Mucosa of descending colon (tissue), 3 donors: ENCODE measurements around the gene GPR55. TPM values are rescaled to one million over a fixed set of nuclear protein-coding genes. Genes with fewer than 3 reads are reported as not detected.

Experiments
- ATAC-seq: fragments of 200-7000 bp; cut with Tn5 transposase; one replicate; pipeline ENCODE4 v1.9.1; 2020; ENCODE audit warnings: mild to moderate bottlenecking, moderate library complexity
- DNase-seq, 3 donors: peaks; one replicate each; pipeline ENCODE4 v3.0.0-alpha.2; 2020
- H3K36me3 ChIP-seq: fragments of 200-600 bp; one replicate; pipeline ENCODE4 v1.8.0; 2021; ENCODE audit warnings: low read depth, mild to moderate bottlenecking
- H3K4me1 ChIP-seq: fragments of 200-600 bp; one replicate; pipeline ENCODE4 v1.8.0; 2021; ENCODE audit warnings: low read depth, mild to moderate bottlenecking
- H3K4me3 ChIP-seq: fragments of 200-600 bp; one replicate; pipeline ENCODE4 v1.8.0; 2021; ENCODE audit warnings: mild to moderate bottlenecking
- H3K9me3 ChIP-seq: fragments of 200-600 bp; one replicate; pipeline ENCODE4 v1.8.0; 2021; ENCODE audit warnings: mild to moderate bottlenecking
- intact Hi-C, 2 donors: fragments of 100-400 bp; cut with DNase I in 1 of 2; cut with micrococcal nuclease in 1 of 2; formaldehyde crosslinking; loops; one replicate each; pipeline versions ENCODE4 v1.11.0 to v1.11.1; 2022; cut with DNase I, micrococcal nuclease
- total RNA-seq, 3 donors: library from RNA; stranded (reverse); fragmentation: NEBNext Ultra II Directional in 2 of 3; extraction: Animal tissue kit (Norgen Biotek cat#: 25700) in 2 of 3; gene quantifications; one replicate each; pipeline versions ENCODE4 v1.2.1 to v1.2.4, GENCODE V29; 2021 to 2023
- TF ChIP-seq, protein P1 (sequence below): fragments of 200-600 bp; IDR thresholded peaks from one replicate; pipeline ENCODE4 v1.8.0; 2022; ENCODE audit warnings: antibody characterized with exemption, mild to moderate bottlenecking
- donor health status: DM: no; HTN: no; CAD: no; lungs with moderate emphysema.
- donor health status: DM: no; HTN: no; CAD: no.
- donor health status: DM: no; HTN: yes; CAD: no.

The GPR55 gene
- total RNA-seq, 3 donors from 2014 or later, result 0.99 to 1.1 (median 1.1) TPM

DNA sequence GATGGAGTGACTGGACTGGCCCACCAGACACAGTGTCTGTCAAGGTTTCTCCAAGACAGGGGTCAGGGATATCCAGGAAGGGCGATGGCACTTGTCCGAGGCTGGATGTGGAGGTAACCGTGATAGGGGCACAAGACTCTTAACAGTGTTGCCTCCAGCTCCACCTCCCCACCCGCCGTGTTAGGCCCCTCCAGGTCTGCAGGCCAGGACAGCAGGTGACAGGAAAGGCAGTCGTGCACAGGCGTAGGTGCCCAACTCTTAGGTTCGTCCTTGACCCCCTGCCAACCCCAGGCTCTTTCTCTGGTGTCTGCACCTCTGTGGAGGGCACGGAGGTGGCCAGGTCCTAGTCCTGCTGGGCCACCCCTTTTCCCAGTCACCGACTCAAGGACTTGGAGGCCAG lies 50.2 kb downstream of the GPR55 start:
- DNase-seq (peak in 2 of 3 donors; percentile 36 to 57), ATAC-seq (no peak)
- peaks cover 91% of the 10 kb centered on the region for H3K4me1 ChIP-seq
- no peaks in the 10 kb centered on the region for H3K36me3 ChIP-seq
- H3K4me3 ChIP-seq, result no peak overlapping the region
- TF ChIP-seq, protein P1, sequence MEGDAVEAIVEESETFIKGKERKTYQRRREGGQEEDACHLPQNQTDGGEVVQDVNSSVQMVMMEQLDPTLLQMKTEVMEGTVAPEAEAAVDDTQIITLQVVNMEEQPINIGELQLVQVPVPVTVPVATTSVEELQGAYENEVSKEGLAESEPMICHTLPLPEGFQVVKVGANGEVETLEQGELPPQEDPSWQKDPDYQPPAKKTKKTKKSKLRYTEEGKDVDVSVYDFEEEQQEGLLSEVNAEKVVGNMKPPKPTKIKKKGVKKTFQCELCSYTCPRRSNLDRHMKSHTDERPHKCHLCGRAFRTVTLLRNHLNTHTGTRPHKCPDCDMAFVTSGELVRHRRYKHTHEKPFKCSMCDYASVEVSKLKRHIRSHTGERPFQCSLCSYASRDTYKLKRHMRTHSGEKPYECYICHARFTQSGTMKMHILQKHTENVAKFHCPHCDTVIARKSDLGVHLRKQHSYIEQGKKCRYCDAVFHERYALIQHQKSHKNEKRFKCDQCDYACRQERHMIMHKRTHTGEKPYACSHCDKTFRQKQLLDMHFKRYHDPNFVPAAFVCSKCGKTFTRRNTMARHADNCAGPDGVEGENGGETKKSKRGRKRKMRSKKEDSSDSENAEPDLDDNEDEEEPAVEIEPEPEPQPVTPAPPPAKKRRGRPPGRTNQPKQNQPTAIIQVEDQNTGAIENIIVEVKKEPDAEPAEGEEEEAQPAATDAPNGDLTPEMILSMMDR, result no peak
- intact Hi-C loops, result no loop called here
- H3K9me3 ChIP-seq, result no peaks in the 10 kb centered on the region

DNA sequence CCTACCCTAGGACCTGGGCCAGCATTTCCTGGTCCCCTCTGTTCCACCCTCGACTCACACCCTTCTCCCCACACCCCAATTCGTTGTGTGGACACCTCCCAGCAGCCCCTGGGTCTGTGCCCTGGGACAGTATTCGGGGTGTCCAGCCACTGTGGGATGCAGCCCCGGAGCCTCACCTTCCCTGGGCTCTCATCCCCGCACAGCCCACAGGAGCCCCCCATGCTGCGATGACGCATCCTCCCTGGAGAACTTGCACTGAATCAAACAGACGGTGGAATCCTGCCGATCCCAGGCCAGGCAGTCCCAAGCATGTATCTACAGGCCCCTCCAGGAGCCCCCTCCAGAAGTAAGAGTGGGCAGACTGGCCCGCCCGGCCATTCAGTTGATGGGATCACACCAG lies 50.6 kb downstream of the GPR55 start:
- intact Hi-C loops, result no loop called here
- DNase-seq, result peak; percentile 20 to 60 (median 39)

DNA sequence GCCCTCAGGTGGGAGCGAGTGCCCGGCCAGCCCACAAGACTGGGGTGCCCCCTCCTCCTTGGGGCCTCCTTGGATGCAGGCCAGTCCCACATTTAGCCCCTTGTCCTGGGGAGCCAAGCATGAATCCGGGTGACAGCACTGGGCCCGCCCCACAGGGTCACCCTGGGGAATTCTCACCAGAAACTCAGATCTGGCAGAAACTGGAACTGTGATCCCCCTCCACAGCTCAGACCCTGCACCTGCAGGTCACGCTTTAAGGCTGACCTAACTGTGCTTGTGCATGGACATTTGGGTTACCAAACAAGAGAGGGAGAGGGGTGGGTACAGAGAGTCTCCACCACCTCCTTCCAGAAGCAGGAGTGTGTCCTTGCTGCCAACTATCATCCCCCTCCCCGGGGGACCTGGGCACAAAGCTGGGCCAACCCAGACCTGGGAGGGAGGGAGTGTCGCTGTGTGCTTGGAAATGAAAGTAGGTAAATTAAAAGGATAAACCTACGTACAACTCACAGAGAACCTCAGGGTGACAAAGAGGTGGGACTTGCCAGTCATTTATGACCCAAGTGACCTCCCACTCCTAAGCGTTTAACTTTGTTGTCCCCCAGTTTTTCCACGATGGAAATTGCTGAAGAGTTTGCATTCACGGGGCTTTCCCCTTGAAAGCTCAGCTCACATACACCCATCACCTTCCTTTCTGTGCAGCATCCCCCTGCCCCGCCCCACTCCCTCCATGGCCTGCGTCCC lies 51.2 kb downstream of the GPR55 start:
- DNase-seq (peak; percentile 46 to 75 (median 53)), ATAC-seq (no peak)
- intact Hi-C loops, result no loop called here
- Histone ChIP-seq H3K36me3 (no peaks in the 10 kb centered on the region), H3K9me3 (no peaks in the 10 kb centered on the region), H3K4me3 (no peak overlapping the region), H3K4me1 (peaks cover 95% of the 10 kb centered on the region)
- TF ChIP-seq, protein P1, result no peak

More for the DNA sequence above, 50.6 kb downstream of the GPR55 start:
- peaks cover 92% of the 10 kb centered on the region for H3K4me1 ChIP-seq
- H3K9me3 ChIP-seq, result no peaks in the 10 kb centered on the region
- no peak for ATAC-seq
- TF ChIP-seq, protein P1, result no peak
- no peaks in the 10 kb centered on the region for H3K36me3 ChIP-seq
- no peak overlapping the region for H3K4me3 ChIP-seq

DNA sequence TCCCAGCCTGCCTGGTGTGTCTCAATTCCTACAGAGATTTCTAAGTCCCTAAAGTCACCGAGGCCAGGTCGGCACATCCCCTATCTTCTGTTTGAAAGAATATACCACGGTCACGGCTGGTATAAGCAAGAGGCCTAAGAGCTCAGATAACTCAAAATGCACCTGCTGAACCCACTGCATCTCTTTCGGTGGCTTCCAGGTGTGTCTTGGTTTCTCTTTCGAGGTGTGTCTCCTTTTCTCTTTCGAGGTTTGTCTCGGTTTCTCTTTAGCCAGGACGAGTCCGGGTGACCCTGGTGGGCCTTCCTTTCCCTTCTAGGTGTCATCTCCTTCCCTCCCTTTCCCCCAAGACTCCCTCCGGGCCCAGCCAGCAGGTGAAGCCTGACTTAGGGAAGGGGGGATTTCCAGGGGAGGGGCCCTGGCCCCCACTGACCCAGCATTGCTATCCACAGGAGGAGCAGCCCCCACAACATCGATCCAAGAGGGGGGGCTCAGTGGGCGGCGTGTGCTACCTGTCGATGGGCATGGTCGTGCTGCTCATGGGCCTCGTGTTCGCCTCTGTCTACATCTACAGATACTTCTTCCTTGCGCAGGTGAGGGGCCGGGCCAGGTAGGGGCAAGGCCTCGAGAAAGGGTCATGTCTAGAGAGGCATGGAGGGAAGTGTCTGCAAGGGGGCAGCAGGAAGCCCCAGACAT lies 51.9 kb downstream of the GPR55 start:
- DNase-seq (peak in 2 of 3 donors; percentile 47 to 52), ATAC-seq (peak; percentile 26)
- TF ChIP-seq, protein P1, result no peak
- Histone ChIP-seq H3K36me3 (no peaks in the 10 kb centered on the region), H3K9me3 (no peaks in the 10 kb centered on the region), H3K4me3 (no peak overlapping the region), H3K4me1 (peaks cover 95% of the 10 kb centered on the region)
- intact Hi-C loops, result no loop called here

DNA sequence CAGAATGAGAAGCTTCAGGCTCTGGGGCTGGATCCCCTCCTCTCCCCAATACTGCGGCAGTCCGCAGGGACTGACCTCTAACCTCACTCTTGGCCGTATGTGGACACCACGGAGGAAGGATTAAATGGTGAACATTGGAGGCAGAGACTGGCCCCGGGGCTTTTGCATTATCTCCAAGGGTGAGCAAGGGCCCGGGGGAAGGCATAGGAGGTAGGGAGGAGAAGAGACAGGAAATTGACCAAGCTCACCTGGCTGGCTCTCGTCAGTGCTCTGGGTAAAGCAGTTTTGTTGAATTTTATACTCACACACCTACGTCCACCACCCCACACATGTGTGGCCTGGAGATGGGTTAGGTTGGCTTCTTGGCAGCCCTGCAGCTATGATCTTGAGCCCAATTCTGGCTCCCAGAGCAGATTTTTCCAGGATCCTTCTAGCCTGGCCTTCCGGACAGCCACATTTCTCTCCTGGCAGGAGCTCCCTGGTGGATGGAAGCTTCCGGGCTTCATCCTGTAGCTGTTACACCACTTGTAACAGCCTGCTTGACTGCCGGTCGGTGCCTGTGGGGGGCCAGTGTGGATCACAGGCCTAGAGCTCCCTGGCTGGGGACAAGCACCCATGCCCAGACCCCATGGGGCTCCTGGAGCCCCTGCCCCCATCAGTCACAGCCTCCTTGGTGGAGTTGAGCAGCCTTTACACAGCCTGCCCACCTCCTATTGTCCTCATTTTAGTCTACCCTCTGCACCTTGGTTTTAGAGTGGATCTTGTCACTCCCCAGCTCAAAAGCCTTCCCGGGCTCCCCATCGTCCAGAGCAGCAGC lies 52.7 kb downstream of the GPR55 start:
- Histone ChIP-seq H3K36me3 (no peaks in the 10 kb centered on the region), H3K4me1 (peaks cover 95% of the 10 kb centered on the region), H3K4me3 (no peak overlapping the region), H3K9me3 (no peaks in the 10 kb centered on the region)
- DNase-seq, result peak in 2 of 3 donors; percentile 25 to 47
- ATAC-seq, result no peak
- intact Hi-C loops, result no loop called here
- TF ChIP-seq, protein P1, result no peak
